ENCODE measurements around the gene C2CD2. TPM values are rescaled to one million over a fixed set of nuclear protein-coding genes. Genes with fewer than 3 reads are reported as not detected.

Gene C2CD2
- total RNA-seq, 1 donor from 2014 or later: 24.8 TPM

DNA sequence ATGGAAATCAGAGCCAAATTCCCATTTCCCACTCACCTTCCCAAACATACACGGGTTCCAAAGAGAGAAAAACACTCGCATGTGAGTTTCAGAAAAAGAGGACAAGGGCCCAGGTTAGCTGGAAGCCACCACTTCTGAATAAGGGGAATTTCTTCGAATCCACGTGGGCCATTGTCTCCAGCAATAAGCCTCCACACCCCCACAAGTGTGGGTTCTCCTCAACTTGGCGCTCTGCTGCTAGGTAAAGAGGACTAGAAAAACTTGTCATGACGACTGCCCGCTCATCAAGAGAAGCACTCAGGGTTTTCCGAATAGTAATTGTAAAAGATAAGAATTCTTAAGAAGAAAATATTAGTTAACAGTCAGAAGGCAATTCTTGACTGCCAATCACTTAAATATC, 105.3 kb downstream of the C2CD2 start:
- peaks cover 2% of the 10 kb centered on the region for H3K4me1 Mint-ChIP-seq (ENCODE audit: low read depth)
- no peak for DNase-seq (ENCODE audit: low spot score, unreplicated experiment)
- peaks cover 10% of the 10 kb centered on the region for H3K36me3 Mint-ChIP-seq (ENCODE audit: insufficient read depth)
- H3K27me3 Mint-ChIP-seq: no peaks in the 10 kb centered on the region
- no peak overlapping the region for H3K27ac Mint-ChIP-seq
- TF ChIP-seq, protein P1, sequence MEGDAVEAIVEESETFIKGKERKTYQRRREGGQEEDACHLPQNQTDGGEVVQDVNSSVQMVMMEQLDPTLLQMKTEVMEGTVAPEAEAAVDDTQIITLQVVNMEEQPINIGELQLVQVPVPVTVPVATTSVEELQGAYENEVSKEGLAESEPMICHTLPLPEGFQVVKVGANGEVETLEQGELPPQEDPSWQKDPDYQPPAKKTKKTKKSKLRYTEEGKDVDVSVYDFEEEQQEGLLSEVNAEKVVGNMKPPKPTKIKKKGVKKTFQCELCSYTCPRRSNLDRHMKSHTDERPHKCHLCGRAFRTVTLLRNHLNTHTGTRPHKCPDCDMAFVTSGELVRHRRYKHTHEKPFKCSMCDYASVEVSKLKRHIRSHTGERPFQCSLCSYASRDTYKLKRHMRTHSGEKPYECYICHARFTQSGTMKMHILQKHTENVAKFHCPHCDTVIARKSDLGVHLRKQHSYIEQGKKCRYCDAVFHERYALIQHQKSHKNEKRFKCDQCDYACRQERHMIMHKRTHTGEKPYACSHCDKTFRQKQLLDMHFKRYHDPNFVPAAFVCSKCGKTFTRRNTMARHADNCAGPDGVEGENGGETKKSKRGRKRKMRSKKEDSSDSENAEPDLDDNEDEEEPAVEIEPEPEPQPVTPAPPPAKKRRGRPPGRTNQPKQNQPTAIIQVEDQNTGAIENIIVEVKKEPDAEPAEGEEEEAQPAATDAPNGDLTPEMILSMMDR (IDR thresholded peaks at IDR 0.05; ENCODE audit: unreplicated experiment): no peak
- H3K4me3 Mint-ChIP-seq (ENCODE audit: low read depth): no peak overlapping the region
- peaks cover 3% of the 10 kb centered on the region for H3K9me3 Mint-ChIP-seq (ENCODE audit: low read depth)

DNA sequence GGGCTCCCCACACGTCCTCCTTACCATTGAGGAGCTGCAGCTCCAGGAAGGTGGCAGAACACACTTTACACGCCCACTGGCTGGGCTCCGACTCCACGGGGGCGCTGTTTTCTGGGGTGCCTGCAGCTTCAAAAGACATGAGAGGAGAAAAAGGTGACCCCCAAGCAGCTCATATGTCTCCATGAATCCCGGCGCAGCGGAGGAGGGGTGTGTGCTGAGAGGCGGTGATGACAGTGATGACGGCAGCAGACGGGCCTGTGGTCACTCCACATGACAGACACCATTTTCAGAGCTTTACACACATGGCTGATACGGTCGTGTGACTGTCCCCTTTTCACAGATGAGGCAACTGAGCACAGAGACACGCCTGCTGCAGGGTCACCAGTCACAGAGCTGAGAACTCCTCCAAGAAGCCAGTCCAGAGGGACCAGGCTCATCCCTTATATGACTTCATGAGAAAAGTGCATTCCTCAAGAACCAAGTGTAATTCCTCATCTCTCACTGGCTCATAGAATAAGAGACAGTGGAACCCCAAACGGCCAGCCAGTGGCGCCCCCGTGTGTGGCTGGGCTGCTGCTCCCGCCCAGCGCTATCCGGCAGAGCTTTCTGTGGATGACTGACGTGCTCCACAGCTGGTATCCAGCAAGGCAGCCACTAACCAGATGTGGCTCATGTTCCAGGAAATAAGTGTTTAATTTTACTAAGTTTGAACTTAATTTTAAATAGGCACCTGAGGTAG, 106.6 kb downstream of the C2CD2 start:
- no peak overlapping the region for H3K4me3 Mint-ChIP-seq (ENCODE audit: low read depth)
- DNase-seq (ENCODE audit: low spot score, unreplicated experiment): no peak
- H3K36me3 Mint-ChIP-seq (ENCODE audit: insufficient read depth): peaks cover 16% of the 10 kb centered on the region
- peaks cover 2% of the 10 kb centered on the region for H3K4me1 Mint-ChIP-seq (ENCODE audit: low read depth)
- peaks cover 3% of the 10 kb centered on the region for H3K9me3 Mint-ChIP-seq (ENCODE audit: low read depth)
- TF ChIP-seq, protein P1 (IDR thresholded peaks at IDR 0.05; ENCODE audit: unreplicated experiment): no peak
- H3K27me3 Mint-ChIP-seq: no peaks in the 10 kb centered on the region
- H3K27ac Mint-ChIP-seq: peak overlapping the region; percentile 33

DNA sequence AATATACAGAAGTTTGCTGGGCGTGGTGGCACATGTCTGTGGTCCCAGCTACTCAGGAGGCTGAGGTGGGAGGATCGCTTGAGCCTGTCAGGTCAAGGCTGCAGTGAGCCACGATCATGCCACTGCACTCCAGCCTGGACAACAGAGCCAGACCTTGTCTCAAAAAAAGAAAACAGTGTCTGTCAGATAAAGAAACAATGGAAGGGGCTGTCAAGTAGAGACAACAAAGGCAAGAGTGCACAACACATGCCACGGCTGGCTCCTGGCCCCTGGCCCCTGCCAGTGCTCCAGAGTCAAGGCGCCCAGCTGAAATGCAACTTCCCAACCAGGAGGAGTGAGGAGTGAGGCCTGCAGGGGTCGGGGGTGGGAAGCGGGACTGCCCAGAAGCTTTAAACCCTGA, 107.3 kb downstream of the C2CD2 start:
- Mint-ChIP-seq H3K27ac (no peak overlapping the region), H3K4me3 (ENCODE audit: low read depth) (no peak overlapping the region), H3K4me1 (ENCODE audit: low read depth) (peaks cover 2% of the 10 kb centered on the region), H3K9me3 (ENCODE audit: low read depth) (peaks cover 3% of the 10 kb centered on the region), H3K27me3 (no peaks in the 10 kb centered on the region), H3K36me3 (ENCODE audit: insufficient read depth) (peaks cover 19% of the 10 kb centered on the region)
- no peak for DNase-seq (ENCODE audit: low spot score, unreplicated experiment)
- TF ChIP-seq, protein P1 (IDR thresholded peaks at IDR 0.05; ENCODE audit: unreplicated experiment): no peak

DNA sequence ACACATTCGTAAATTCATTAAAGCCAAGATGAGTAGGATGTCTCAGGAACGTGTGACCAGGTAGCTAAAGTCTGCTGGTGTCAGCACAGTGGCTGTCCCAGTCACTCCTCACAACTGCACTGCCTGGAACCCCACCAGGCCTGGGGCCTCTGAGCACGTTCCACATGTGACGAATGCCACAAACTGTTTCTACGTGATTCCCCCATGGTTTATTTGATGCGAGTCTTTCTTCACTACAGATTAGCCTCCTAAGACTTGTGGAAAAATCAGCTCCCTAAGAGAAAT, 107.8 kb downstream of the C2CD2 start:
- Mint-ChIP-seq H3K9me3 (ENCODE audit: low read depth) (peaks cover 8% of the 10 kb centered on the region), H3K27me3 (no peaks in the 10 kb centered on the region), H3K27ac (peak overlapping the region; percentile 49), H3K4me1 (ENCODE audit: low read depth) (peaks cover 2% of the 10 kb centered on the region), H3K4me3 (ENCODE audit: low read depth) (no peak overlapping the region), H3K36me3 (ENCODE audit: insufficient read depth) (peaks cover 24% of the 10 kb centered on the region)
- no peak for DNase-seq (ENCODE audit: low spot score, unreplicated experiment)
- TF ChIP-seq, protein P1 (IDR thresholded peaks at IDR 0.05; ENCODE audit: unreplicated experiment): no peak

DNA sequence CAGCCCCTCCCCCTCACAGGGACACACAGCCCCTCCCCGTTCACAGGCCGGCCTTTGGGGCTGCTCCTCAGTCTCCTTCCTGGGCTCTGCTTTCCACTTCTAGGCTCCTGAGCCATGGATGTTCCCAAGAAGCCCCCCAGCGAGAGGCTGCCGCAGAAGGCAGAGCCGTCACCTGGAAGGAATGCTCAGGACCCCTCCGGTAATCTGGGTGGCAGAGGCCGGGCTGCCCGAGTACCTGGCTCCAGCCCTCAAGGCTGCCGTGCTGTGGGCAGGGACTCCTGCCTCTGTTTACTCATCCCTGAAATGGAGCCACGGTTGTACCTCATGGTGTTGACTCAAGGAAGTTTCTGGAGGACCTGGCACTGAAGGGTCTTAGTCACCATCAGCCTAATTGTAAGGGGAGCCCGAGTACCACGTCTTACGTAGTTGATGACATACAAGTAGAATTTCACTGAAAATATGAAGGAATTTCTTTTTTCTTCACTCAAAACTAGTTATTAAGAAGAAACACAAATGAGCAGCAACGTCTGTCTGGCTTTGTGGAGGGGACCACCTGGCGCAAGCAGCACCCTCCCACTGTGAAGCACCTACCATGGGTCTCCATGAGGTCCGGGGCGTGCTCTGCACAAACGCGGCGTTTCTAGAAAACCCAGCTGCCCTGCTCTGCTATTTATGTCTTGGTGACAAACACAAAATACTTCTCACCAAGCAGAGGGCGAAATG, 108.3 kb downstream of the C2CD2 start:
- TF ChIP-seq, protein P1 (IDR thresholded peaks at IDR 0.05; ENCODE audit: unreplicated experiment): no peak
- H3K36me3 Mint-ChIP-seq (ENCODE audit: insufficient read depth): peaks cover 24% of the 10 kb centered on the region
- no peaks in the 10 kb centered on the region for H3K27me3 Mint-ChIP-seq

More for the DNA sequence above, 108.3 kb downstream of the C2CD2 start:
- no peak for DNase-seq (ENCODE audit: low spot score, unreplicated experiment)
- H3K9me3 Mint-ChIP-seq (ENCODE audit: low read depth): peaks cover 13% of the 10 kb centered on the region
- no peak overlapping the region for H3K4me3 Mint-ChIP-seq (ENCODE audit: low read depth)
- H3K27ac Mint-ChIP-seq: peak overlapping the region; percentile 49
- peaks cover 2% of the 10 kb centered on the region for H3K4me1 Mint-ChIP-seq (ENCODE audit: low read depth)
